Duodenal mucosa (tissue), 2 donors: ENCODE data around the gene ODF2L.
"Not testable (repeated sequence)": the region's sequence is repeated elsewhere in the genome, so short reads cannot be mapped to it uniquely, and the experiment has no call there.

ENCODE experiments used
- H3K27ac ChIP-seq: one replicate; pipeline ENCODE4 v1.7.0; 2013; ENCODE audit warnings: low read depth, low read length
- H3K27me3 ChIP-seq, 2 donors: one replicate each; pipeline ENCODE4 v1.7.0; 2013; ENCODE audit warnings: low read length in 2 of 2, control low read depth in 1 of 2; ENCODE audit not compliant: insufficient read depth in 2 of 2, control insufficient read depth in 1 of 2
- H3K36me3 ChIP-seq, 2 donors: one replicate each; pipeline ENCODE4 v1.7.0; 2013; ENCODE audit warnings: low read length in 2 of 2, control low read depth in 1 of 2; ENCODE audit not compliant: insufficient read depth in 2 of 2, control insufficient read depth in 1 of 2
- H3K4me1 ChIP-seq, 2 donors: one replicate each; pipeline ENCODE4 v1.7.0; 2013; ENCODE audit warnings: low read length in 2 of 2, control low read depth in 1 of 2; ENCODE audit not compliant: insufficient read depth in 2 of 2, control insufficient read depth in 1 of 2
- H3K4me3 ChIP-seq, 2 donors: one replicate each; pipeline ENCODE4 v1.7.0; 2013; ENCODE audit warnings: low read length in 2 of 2, low read depth in 1 of 2
- H3K9ac ChIP-seq, 2 donors: one replicate each; pipeline ENCODE4 v1.7.0; 2013; ENCODE audit warnings: low read length in 2 of 2, low read depth in 1 of 2
- H3K9me3 ChIP-seq, 2 donors: one replicate each; pipeline ENCODE4 v1.7.0; 2013; ENCODE audit warnings: low read length in 2 of 2, control low read depth in 1 of 2; ENCODE audit not compliant: control insufficient read depth in 1 of 2

ODF2L gene

GRCh38 chr1:86365896-86366295 lies 30.2 kb downstream of the ODF2L start:
- H3K9ac ChIP-seq = no peak overlapping the region

GRCh38 chr1:86362807-86363206 lies 33.3 kb downstream of the ODF2L start:
- no peaks in the 10 kb centered on the region for H3K27me3 ChIP-seq
- no peak overlapping the region for H3K27ac ChIP-seq
- H3K36me3 ChIP-seq = peaks cover 0 to 1% of the 10 kb centered on the region in 2 donors
- no peak overlapping the region for H3K4me3 ChIP-seq
- H3K4me1 ChIP-seq = no peaks in the 10 kb centered on the region
- no peak overlapping the region for H3K9ac ChIP-seq
- H3K9me3 ChIP-seq = no peaks in the 10 kb centered on the region

More at GRCh38 chr1:86365896-86366295, 30.2 kb downstream of the ODF2L start:
- Histone ChIP-seq H3K9me3 (no peaks in the 10 kb centered on the region), H3K27me3 (no peaks in the 10 kb centered on the region), H3K4me1 (no peaks in the 10 kb centered on the region), H3K4me3 (no peak overlapping the region), H3K36me3 (no peaks in the 10 kb centered on the region), H3K27ac (no peak overlapping the region)

DNA sequence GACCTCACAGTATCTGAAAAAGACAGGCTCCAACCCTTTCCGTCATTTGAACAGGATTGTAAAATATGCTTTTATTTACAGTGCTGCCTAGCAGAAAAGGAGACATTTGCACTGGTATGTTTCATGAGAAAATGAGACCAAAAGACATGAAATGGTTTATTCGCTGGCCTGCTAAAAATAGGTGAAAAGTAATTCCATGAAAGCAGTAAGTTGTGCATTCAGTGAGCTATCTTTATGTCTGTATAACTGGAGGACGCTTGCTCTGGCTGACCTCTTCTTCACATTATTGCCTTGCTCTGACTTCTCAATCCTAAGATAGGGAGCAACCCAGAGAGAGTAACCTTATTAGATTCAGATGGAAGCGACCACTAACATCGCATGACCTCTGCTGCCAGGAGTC lies 38.3 kb downstream of the ODF2L start:
- H3K4me1 ChIP-seq = no peaks in the 10 kb centered on the region
- H3K36me3 ChIP-seq = peaks cover 11 to 16% of the 10 kb centered on the region in 2 donors
- no peaks in the 10 kb centered on the region for H3K9me3 ChIP-seq
- H3K4me3 ChIP-seq = no peak overlapping the region
- H3K27me3 ChIP-seq = no peaks in the 10 kb centered on the region
- no peak overlapping the region for H3K27ac ChIP-seq
- H3K9ac ChIP-seq = no peak overlapping the region

DNA sequence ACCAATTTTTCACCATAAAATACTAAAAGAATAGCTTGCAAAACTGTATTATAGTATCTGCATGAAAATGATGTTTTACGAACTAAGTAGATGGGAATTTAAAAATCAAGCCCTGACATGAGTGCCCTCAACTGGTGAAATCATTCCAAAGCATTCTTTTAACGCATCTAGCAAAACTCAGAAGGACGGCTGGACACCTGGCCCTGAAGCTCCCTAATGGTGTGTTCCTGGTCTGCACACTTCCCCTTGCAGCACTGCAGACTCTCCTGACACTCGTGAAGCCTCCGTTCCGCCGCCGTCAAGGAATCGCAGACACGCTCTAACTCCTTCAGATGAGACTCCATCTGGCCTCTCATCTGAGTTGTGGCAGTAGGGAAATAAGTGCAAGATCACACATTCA lies 39.9 kb downstream of the ODF2L start:
- Histone ChIP-seq H3K27ac (no peak overlapping the region), H3K4me3 (no peak overlapping the region), H3K4me1 (no peaks in the 10 kb centered on the region), H3K9me3 (no peaks in the 10 kb centered on the region), H3K27me3 (no peaks in the 10 kb centered on the region), H3K9ac (no peak overlapping the region), H3K36me3 (peaks cover 11 to 16% of the 10 kb centered on the region in 2 donors)

DNA sequence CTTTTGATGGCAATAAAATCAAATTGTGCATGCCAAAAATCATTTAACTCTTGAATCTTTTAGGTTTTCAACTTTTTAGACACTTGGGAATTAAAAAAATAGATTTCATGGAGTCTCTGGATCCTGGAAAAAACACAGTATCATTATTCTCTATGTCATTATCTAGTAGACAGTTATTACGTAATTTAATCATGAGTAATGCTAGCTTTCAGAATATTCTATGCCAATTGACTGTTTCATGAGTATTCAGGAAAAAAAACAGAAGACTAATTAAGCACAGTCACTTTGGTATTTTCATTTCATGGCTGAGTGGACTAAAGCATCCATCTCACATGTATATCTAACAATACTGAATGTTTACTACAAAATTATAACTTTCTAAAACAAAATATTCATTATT lies 44.0 kb downstream of the ODF2L start:
- H3K9ac ChIP-seq = no peak overlapping the region
- H3K4me3 ChIP-seq = no peak overlapping the region
- no peaks in the 10 kb centered on the region for H3K27me3 ChIP-seq
- H3K27ac ChIP-seq = no peak overlapping the region
- H3K4me1 ChIP-seq = no peaks in the 10 kb centered on the region
- peaks cover 11 to 13% of the 10 kb centered on the region in 2 donors for H3K36me3 ChIP-seq
- H3K9me3 ChIP-seq = no peaks in the 10 kb centered on the region

DNA sequence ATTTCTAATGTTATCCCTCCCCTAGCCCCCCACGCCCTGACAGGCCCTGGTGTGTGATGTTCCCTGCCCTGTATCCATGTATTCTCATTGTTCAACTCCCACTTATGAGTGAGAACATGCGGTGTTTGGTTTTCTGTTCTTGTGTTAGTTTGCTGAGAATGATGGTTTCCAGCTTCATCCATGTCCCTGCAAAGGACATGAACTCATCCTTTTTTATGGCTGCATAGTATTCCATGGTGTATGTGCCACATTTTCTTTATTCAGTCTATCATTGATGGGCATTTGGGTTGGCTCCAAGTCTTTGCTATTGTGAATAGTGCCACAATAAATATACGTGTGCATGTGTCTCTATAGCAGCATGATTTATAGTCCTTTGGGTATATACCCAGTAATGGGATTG lies 45.9 kb downstream of the ODF2L start:
- not testable (repeated sequence) for H3K9me3 ChIP-seq, H3K27ac ChIP-seq

GRCh38 chr1:86346388-86346787 lies 49.7 kb downstream of the ODF2L start:
- H3K4me1 ChIP-seq = no peaks in the 10 kb centered on the region
- H3K36me3 ChIP-seq = no peaks in the 10 kb centered on the region
- no peak overlapping the region for H3K9ac ChIP-seq
- H3K27me3 ChIP-seq = no peaks in the 10 kb centered on the region
- no peaks in the 10 kb centered on the region for H3K9me3 ChIP-seq
- no peak overlapping the region for H3K27ac ChIP-seq
- H3K4me3 ChIP-seq = no peak overlapping the region

More for the DNA sequence above, 45.9 kb downstream of the ODF2L start:
- H3K36me3 ChIP-seq = peaks cover 6 to 13% of the 10 kb centered on the region in 2 donors
- not testable (repeated sequence) for H3K9ac ChIP-seq, H3K4me1 ChIP-seq, H3K27me3 ChIP-seq, H3K4me3 ChIP-seq

GRCh38 chr1:86345042-86345441 lies 51.1 kb downstream of the ODF2L start:
- Histone ChIP-seq H3K36me3 (no peaks in the 10 kb centered on the region), H3K27ac (no peak overlapping the region), H3K27me3 (no peaks in the 10 kb centered on the region), H3K9ac (no peak overlapping the region), H3K9me3 (no peaks in the 10 kb centered on the region), H3K4me1 (no peaks in the 10 kb centered on the region), H3K4me3 (no peak overlapping the region)

DNA sequence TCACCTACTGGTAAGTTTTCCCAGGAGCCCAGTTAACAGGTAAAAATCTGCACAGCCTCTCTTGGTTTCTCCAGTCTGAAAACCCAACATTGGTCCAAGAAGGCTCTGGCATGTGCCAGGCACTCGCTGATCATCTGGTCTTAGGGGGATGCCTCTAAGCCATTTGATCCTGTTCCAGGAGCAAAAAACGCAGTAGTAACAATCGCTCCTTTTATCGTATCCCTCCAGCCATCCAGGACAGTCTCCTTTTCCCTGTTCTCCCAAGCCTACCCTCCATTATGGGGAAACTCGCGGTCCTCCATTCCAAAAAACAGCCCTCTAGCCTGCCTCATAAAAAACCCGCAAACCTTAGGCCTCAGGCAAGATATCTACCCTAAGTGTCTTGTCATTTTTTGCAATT lies 56.2 kb downstream of the ODF2L start:
- Histone ChIP-seq H3K9ac (no peak overlapping the region), H3K9me3 (no peaks in the 10 kb centered on the region), H3K36me3 (no peaks in the 10 kb centered on the region), H3K4me3 (no peak overlapping the region), H3K4me1 (no peaks in the 10 kb centered on the region), H3K27me3 (no peaks in the 10 kb centered on the region), H3K27ac (no peak overlapping the region)

- H3K27me3 ChIP-seq = no peaks in the 10 kb centered on the region
- no peaks in the 10 kb centered on the region for H3K9me3 ChIP-seq
- H3K9ac ChIP-seq = no peak overlapping the region
- no peaks in the 10 kb centered on the region for H3K4me1 ChIP-seq
- no peaks in the 10 kb centered on the region for H3K36me3 ChIP-seq
- H3K4me3 ChIP-seq = no peak overlapping the region
- H3K27ac ChIP-seq = no peak overlapping the region
Observed at GRCh38 chr1:86339014-86339812, 56.9 kb downstream of the ODF2L start.
